Stimulated activated CD8-positive, alpha-beta memory T cell treated with anti-CD3 and anti-CD28 coated beads, Interleukin-4, amount 100 ng/mL, for 24 hours (primary cell): ENCODE data around the gene IMPA2.

Experiments used
- DNase-seq: peaks from one replicate; pipeline ENCODE4 v3.0.0-alpha.2; 2020; ENCODE audit warnings: low read depth

The IMPA2 gene

GRCh38 chr18:12008842-12009580 lies 27.7 kb downstream of the IMPA2 start:
- no peak for DNase-seq

- DNase-seq, result no peak
These were observed 28.4 kb downstream of the IMPA2 start for GRCh38 chr18:12009581-12010140.

- no peak for DNase-seq
These were observed 29.0 kb downstream of the IMPA2 start for GRCh38 chr18:12010187-12010802.

- DNase-seq, result no peak
These were observed 30.1 kb downstream of the IMPA2 start for GRCh38 chr18:12011199-12011956.

GRCh38 chr18:12011957-12012549 lies 30.7 kb downstream of the IMPA2 start:
- DNase-seq, result no peak

GRCh38 chr18:12012697-12013096 lies 31.4 kb downstream of the IMPA2 start:
- DNase-seq, result no peak

GRCh38 chr18:12013186-12013916 lies 32.0 kb downstream of the IMPA2 start:
- no peak for DNase-seq

- no peak for DNase-seq
These were observed 32.8 kb downstream of the IMPA2 start for GRCh38 chr18:12014086-12014485.

GRCh38 chr18:12014521-12015415 lies 33.5 kb downstream of the IMPA2 start:
- no peak for DNase-seq

GRCh38 chr18:12015416-12016062 lies 34.2 kb downstream of the IMPA2 start:
- DNase-seq, result no peak

- no peak for DNase-seq
These were observed 35.8 kb downstream of the IMPA2 start for GRCh38 chr18:12017081-12017480.

GRCh38 chr18:12018861-12019260 lies 37.6 kb downstream of the IMPA2 start:
- no peak for DNase-seq

GRCh38 chr18:12021077-12021476 lies 39.8 kb downstream of the IMPA2 start:
- DNase-seq, result no peak

- DNase-seq, result no peak
These were observed 40.3 kb downstream of the IMPA2 start for GRCh38 chr18:12021596-12021995.

- no peak for DNase-seq
These were observed 42.1 kb downstream of the IMPA2 start for GRCh38 chr18:12023375-12023774.

- no peak for DNase-seq
These were observed 45.3 kb downstream of the IMPA2 start for GRCh38 chr18:12026562-12026961.

- DNase-seq, result no peak
These were observed 45.7 kb downstream of the IMPA2 start for GRCh38 chr18:12027046-12027445.

- no peak for DNase-seq
These were observed 46.2 kb downstream of the IMPA2 start for GRCh38 chr18:12027480-12027879.

- no peak for DNase-seq
These were observed 46.8 kb downstream of the IMPA2 start for GRCh38 chr18:12028040-12028628.

- DNase-seq, result no peak
These were observed 47.4 kb downstream of the IMPA2 start for GRCh38 chr18:12028674-12029073.
